SK-N-SH (cell line): ENCODE data around the gene IMMT.

Source experiments
- CHD2 ChIP-seq: fragments of 150-350 bp; IDR thresholded peaks from 2 replicates; pipeline ENCODE4 v1.6.1; 2018; ENCODE audit warnings: low read length; ENCODE audit not compliant: partially characterized antibody
- CTCF ChIP-seq: fragments of 200-600 bp; sonication (generic); IDR thresholded peaks from 2 replicates; pipeline ENCODE4 v1.6.1; 2017; ENCODE audit warnings: antibody characterized with exemption, mild to moderate bottlenecking, moderate library complexity
- EZH2phosphoT487 ChIP-seq: fragments of 200-600 bp; sonication (generic); IDR thresholded peaks from 2 replicates; pipeline ENCODE4 v1.6.1; 2017; ENCODE audit warnings: low read depth, mixed run types, mild to moderate bottlenecking, antibody characterized with exemption, moderate library complexity, borderline replicate concordance
- REST ChIP-seq: IDR thresholded peaks from 2 replicates; pipeline ENCODE4 v1.6.1; 2012; ENCODE audit warnings: mild to moderate bottlenecking, low read depth, low read length, moderate library complexity
- RFX5 ChIP-seq: IDR thresholded peaks from 2 replicates; pipeline ENCODE4 v1.6.1; 2012; ENCODE audit warnings: mild to moderate bottlenecking, improper control_type of control experiment, low read length
- RXRA ChIP-seq: IDR thresholded peaks from 2 replicates; pipeline ENCODE4 v1.4.0; 2012; ENCODE audit warnings: low read depth, mild to moderate bottlenecking, borderline replicate concordance
- SMC3 ChIP-seq: IDR thresholded peaks from 2 replicates; pipeline ENCODE4 v1.6.1; 2012; ENCODE audit warnings: low read depth, low read length, improper control_type of control experiment
- TAF1 ChIP-seq: IDR thresholded peaks from 2 replicates; pipeline ENCODE4 v1.6.1; 2012; ENCODE audit warnings: low read depth, mild to moderate bottlenecking, low read length, moderate library complexity, borderline replicate concordance
- TF ChIP-seq, protein P1 (sequence below): IDR thresholded peaks from 2 replicates; pipeline ENCODE4 v1.4.0; 2012; ENCODE audit warnings: low read depth

GRCh38 chr2:86235196-86235980, 40.1 kb upstream of the IMMT start:
- TF ChIP-seq CHD2 (no peak), SMC3 (no peak), CTCF (no peak), REST (no peak), TAF1 (no peak), RFX5 (no peak), RXRA (no peak), EZH2phosphoT487 (no peak)
- TF ChIP-seq, protein P1, sequence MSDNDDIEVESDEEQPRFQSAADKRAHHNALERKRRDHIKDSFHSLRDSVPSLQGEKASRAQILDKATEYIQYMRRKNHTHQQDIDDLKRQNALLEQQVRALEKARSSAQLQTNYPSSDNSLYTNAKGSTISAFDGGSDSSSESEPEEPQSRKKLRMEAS = no peak
